Breast epithelium (tissue), 3 donors: Measurements from ENCODE around the gene PTPRG.

Experiments used
- CTCF ChIP-seq, 3 donors: fragments of 450-650 bp; IDR thresholded peaks; one replicate each; pipeline ENCODE4 v1.5.1; 2016 to 2017; ENCODE audit warnings: antibody characterized with exemption in 3 of 3, mild to moderate bottlenecking in 3 of 3, moderate library complexity in 3 of 3
- POLR2AphosphoS5 ChIP-seq, 3 donors: sonication (generic); formaldehyde crosslinking; IDR thresholded peaks; one replicate each; pipeline ENCODE4 v1.6.1; 2017; ENCODE audit warnings: antibody characterized with exemption in 3 of 3

- no peak for TF ChIP-seq CTCF (IDR thresholded peaks at IDR 0.05)
- TF ChIP-seq POLR2AphosphoS5 (IDR thresholded peaks at IDR 0.05): no peak
These were observed 810 bp downstream of the PTPRG start for GRCh38 chr3:61562042-61562720.
